HCT116 (cell line): ENCODE data around the gene SLC27A5.

Experiments
- CEBPB ChIP-seq: IDR thresholded peaks from 2 replicates; pipeline ENCODE4 v1.6.1; 2012; ENCODE audit warnings: low read depth
- ELF1 ChIP-seq: IDR thresholded peaks from 2 replicates; pipeline ENCODE4 v1.6.1; 2012; ENCODE audit warnings: low read depth, borderline replicate concordance
- EZH2 ChIP-seq: fragments of 200-600 bp; sonication (generic); IDR thresholded peaks from 2 replicates; pipeline ENCODE4 v1.6.1; 2017; ENCODE audit warnings: antibody characterized with exemption, mixed run types
- JUND ChIP-seq: IDR thresholded peaks from 2 replicates; pipeline ENCODE4 v1.6.1; 2012
- POLR2A ChIP-seq: IDR thresholded peaks from 2 replicates; pipeline ENCODE4 v1.7.0; 2011; ENCODE audit warnings: borderline replicate concordance; ENCODE audit not compliant: insufficient read depth, insufficient read length; ENCODE audit errors: extremely low read depth
- POLR2AphosphoS5 ChIP-seq: IDR thresholded peaks from 2 replicates; pipeline ENCODE4 v1.6.1; 2011; ENCODE audit warnings: mild to moderate bottlenecking, low read depth, low read length, moderate library complexity
- ZNF274 ChIP-seq: fragments of 200-500 bp; sonication (Bioruptor generic); IDR thresholded peaks from 2 replicates; pipeline ENCODE4 v1.6.1; 2014; ENCODE audit warnings: mild to moderate bottlenecking, low read depth, low read length, inconsistent platforms
- TF ChIP-seq, protein P1 (sequence below), 3 experiments: fragments of 200-600 bp in 1 of 3; sonication (generic) in 1 of 3; IDR thresholded peaks in 2 of 3; conservative IDR thresholded peaks in 1 of 3; 2 replicates each; pipeline ENCODE4 v1.5.1; 2012 to 2017; ENCODE audit warnings: low read depth in 2 of 3, low read length in 2 of 3, antibody characterized with exemption in 1 of 3, borderline replicate concordance in 1 of 3, control low read depth in 1 of 3, mild to moderate bottlenecking in 1 of 3, mixed read lengths in 1 of 3, mixed run types in 1 of 3, moderate library complexity in 1 of 3; ENCODE audit not compliant: insufficient read depth in 1 of 3
- TF ChIP-seq, protein P2 (sequence below): IDR thresholded peaks from 2 replicates; pipeline ENCODE4 v1.6.1; 2012
- TF ChIP-seq, protein P3 (sequence below): IDR thresholded peaks from 2 replicates; pipeline ENCODE4 v1.6.1; 2012; ENCODE audit warnings: low read depth
- TF ChIP-seq, protein P4 (sequence below): IDR thresholded peaks from 2 replicates; pipeline ENCODE4 v1.6.1; 2012

DNA sequence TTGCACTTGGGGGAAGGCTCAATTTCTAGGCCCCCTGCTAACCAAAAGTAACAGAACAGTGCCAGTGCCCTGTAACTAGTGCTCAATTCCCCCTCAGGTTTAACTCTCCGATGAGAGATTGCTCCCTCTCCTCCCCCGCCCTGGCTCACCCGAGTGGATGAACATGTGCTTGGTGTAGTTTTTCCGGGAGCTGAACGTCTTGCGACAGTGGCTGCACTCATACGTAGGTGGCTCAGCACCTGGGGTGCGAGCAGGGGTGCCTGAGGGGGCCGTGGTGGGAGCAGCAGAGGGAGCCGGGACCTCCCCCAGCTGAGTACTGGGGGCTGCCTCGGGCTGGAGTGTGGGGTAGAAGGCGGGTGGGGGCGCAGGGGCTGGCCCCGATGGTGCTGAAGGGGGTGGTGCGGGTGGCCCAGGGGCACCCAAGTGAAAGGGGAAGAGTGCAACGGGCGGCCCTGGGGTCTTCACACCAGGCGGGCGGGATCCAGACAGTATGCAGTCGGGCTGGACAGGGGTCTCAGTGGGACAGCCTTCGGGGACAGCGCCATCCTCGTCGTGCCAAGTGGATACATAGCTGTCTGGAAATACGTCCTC lies 4.5 kb upstream of the SLC27A5 start:
- TF ChIP-seq, protein P1, sequence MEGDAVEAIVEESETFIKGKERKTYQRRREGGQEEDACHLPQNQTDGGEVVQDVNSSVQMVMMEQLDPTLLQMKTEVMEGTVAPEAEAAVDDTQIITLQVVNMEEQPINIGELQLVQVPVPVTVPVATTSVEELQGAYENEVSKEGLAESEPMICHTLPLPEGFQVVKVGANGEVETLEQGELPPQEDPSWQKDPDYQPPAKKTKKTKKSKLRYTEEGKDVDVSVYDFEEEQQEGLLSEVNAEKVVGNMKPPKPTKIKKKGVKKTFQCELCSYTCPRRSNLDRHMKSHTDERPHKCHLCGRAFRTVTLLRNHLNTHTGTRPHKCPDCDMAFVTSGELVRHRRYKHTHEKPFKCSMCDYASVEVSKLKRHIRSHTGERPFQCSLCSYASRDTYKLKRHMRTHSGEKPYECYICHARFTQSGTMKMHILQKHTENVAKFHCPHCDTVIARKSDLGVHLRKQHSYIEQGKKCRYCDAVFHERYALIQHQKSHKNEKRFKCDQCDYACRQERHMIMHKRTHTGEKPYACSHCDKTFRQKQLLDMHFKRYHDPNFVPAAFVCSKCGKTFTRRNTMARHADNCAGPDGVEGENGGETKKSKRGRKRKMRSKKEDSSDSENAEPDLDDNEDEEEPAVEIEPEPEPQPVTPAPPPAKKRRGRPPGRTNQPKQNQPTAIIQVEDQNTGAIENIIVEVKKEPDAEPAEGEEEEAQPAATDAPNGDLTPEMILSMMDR (IDR thresholded peaks at IDR 0.05 in 2 of 3, conservative IDR thresholded peaks at IDR 0.05 in 1 of 3; ENCODE audit: borderline replicate concordance in 1 of 3, insufficient read depth in 1 of 3, low read depth in 2 of 3, low read length in 2 of 3), result no peak
- TF ChIP-seq POLR2A (no peak), ZNF274 (no peak), POLR2AphosphoS5 (no peak), ELF1 (no peak), EZH2 (no peak), CEBPB (no peak), JUND (no peak)
- TF ChIP-seq, protein P2, sequence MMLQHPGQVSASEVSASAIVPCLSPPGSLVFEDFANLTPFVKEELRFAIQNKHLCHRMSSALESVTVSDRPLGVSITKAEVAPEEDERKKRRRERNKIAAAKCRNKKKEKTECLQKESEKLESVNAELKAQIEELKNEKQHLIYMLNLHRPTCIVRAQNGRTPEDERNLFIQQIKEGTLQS, result no peak
- TF ChIP-seq, protein P3, sequence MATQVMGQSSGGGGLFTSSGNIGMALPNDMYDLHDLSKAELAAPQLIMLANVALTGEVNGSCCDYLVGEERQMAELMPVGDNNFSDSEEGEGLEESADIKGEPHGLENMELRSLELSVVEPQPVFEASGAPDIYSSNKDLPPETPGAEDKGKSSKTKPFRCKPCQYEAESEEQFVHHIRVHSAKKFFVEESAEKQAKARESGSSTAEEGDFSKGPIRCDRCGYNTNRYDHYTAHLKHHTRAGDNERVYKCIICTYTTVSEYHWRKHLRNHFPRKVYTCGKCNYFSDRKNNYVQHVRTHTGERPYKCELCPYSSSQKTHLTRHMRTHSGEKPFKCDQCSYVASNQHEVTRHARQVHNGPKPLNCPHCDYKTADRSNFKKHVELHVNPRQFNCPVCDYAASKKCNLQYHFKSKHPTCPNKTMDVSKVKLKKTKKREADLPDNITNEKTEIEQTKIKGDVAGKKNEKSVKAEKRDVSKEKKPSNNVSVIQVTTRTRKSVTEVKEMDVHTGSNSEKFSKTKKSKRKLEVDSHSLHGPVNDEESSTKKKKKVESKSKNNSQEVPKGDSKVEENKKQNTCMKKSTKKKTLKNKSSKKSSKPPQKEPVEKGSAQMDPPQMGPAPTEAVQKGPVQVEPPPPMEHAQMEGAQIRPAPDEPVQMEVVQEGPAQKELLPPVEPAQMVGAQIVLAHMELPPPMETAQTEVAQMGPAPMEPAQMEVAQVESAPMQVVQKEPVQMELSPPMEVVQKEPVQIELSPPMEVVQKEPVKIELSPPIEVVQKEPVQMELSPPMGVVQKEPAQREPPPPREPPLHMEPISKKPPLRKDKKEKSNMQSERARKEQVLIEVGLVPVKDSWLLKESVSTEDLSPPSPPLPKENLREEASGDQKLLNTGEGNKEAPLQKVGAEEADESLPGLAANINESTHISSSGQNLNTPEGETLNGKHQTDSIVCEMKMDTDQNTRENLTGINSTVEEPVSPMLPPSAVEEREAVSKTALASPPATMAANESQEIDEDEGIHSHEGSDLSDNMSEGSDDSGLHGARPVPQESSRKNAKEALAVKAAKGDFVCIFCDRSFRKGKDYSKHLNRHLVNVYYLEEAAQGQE, result no peak
- TF ChIP-seq, protein P4, sequence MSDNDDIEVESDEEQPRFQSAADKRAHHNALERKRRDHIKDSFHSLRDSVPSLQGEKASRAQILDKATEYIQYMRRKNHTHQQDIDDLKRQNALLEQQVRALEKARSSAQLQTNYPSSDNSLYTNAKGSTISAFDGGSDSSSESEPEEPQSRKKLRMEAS, result no peak
